DOHH2 (cell line): ENCODE results near the gene CHFR.

Experiments used
- EZH2phosphoT487 ChIP-seq: fragments of 200-600 bp; sonication (generic); IDR thresholded peaks from 2 replicates; pipeline ENCODE4 v1.6.1; 2017; ENCODE audit warnings: borderline replicate concordance, mild to moderate bottlenecking, antibody characterized with exemption, low read length, moderate library complexity, mixed read lengths
- TF ChIP-seq, protein P1 (sequence below): fragments of 200-600 bp; sonication (generic); IDR thresholded peaks from one replicate; pipeline ENCODE4 v1.5.1; 2014; ENCODE audit warnings: antibody characterized with exemption, mild to moderate bottlenecking, low read depth, low read length; ENCODE audit not compliant: poor library complexity, severe bottlenecking

DNA sequence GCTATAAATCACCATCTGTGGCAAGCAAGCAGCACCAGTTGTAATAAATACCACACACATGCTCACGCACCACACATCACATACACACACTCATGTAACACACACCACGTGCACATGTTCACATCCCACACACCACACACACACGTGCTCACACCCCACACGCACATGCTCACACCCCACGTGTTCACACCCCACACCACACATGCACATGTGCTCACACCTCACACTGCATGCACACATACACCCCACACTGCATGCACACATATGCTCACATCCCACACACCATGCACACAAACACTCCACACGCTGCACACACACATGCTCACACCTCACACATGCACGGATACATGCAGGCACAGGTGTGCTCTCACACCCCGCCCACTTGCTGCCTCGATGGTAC, 102.8 kb downstream of the CHFR start:
- TF ChIP-seq, protein P1, sequence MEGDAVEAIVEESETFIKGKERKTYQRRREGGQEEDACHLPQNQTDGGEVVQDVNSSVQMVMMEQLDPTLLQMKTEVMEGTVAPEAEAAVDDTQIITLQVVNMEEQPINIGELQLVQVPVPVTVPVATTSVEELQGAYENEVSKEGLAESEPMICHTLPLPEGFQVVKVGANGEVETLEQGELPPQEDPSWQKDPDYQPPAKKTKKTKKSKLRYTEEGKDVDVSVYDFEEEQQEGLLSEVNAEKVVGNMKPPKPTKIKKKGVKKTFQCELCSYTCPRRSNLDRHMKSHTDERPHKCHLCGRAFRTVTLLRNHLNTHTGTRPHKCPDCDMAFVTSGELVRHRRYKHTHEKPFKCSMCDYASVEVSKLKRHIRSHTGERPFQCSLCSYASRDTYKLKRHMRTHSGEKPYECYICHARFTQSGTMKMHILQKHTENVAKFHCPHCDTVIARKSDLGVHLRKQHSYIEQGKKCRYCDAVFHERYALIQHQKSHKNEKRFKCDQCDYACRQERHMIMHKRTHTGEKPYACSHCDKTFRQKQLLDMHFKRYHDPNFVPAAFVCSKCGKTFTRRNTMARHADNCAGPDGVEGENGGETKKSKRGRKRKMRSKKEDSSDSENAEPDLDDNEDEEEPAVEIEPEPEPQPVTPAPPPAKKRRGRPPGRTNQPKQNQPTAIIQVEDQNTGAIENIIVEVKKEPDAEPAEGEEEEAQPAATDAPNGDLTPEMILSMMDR = no peak
- TF ChIP-seq EZH2phosphoT487 = no peak
